HG03103 (cell line): Measurements from ENCODE around the gene NREP.

Experiments
- ATAC-seq: cut with Tn5 transposase; IDR thresholded peaks from one replicate; pipeline ENCODE4 v1.9.1; 2021; ENCODE audit warnings: low read depth; ENCODE audit not compliant: unreplicated experiment

NREP gene

GRCh38 chr5:111765613-111766571, 8.9 kb upstream of the NREP start:
- ATAC-seq: no peak

DNA sequence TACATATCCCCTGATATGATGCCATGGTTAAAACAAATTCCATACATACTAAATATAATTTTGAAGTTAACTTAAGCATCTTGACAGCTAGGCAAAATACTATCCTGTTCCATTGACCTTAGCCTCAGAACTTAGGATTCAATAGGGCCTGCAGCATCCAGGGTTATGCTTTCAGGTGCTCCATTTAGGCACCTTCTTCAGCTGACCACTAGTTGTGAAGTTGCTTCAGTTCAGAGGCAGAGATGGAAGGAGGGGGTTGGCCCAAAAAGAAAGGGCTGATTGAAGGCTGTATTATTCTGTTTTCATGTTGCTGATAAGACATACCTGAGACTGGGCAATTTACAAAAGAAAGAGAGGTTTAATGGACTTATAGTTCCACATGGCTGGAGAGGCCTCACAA, 7.0 kb upstream of the NREP start:
- ATAC-seq: no peak

DNA sequence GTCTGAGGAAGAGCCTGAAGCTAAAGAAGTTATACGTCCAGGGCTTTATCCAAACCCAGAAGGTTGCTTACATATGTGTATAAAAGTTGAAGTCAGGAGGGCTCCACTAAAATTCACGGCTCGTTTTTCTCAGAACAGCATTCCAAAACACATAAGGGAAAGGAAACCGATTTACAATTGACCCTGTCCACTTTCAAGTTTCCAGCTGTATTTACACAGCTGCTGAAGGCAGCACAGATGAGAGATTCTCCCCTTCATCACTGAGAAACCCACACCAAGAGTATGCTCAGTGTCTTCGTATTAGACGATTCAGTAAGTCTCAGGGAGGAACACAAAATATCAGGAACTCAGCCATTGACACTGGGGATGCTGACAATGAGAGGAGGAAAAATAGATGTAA, 5.9 kb upstream of the NREP start:
- no peak for ATAC-seq

GRCh38 chr5:111758284-111758628, 1.3 kb upstream of the NREP start:
- ATAC-seq: no peak

DNA sequence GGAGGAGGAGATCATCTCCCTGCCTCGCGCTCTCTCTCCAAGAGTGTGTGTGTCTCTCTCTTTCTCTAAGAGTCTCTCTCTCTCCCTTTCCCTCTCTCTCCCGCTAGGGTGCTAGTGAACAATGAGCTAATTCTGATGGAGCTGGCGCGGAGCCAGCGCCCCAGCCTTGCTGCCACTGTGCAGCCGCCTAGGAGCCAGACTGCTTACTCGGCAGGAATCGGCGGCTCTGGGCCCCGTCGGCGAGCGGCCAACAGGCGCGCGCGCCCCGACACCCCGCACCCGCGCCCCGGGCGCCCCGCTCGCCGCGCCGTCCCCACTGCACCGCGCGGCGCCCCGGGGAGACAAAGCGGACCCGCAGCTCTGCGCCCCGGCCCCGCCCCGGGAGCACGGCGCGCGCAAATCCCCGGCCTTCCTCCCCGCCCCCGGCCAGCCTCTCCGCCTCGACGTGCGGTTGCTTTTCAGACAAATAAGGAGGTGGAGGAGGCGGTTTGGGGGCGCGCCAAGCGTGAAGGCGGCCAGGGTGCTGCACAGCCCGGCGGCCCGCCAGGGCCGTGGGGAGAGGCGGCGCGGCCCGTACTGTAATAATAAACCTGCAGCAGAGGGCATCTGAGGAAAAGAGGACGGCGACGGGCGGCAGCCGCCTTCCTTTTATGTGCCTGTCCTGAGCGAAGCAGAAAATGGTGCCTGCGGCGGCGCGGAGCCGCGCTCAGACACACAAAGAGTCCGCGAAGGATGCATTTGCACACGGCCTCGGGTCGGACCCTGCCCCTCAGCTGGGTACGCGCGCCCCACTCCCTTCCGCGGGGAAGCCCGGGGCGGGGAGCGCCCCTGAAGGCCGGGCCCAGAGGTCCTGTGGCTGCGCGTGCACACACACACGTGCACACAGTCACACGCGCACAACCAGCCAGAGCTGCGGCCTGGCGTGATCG, 625 bp upstream of the NREP start:
- ATAC-seq: peak; percentile 68

DNA sequence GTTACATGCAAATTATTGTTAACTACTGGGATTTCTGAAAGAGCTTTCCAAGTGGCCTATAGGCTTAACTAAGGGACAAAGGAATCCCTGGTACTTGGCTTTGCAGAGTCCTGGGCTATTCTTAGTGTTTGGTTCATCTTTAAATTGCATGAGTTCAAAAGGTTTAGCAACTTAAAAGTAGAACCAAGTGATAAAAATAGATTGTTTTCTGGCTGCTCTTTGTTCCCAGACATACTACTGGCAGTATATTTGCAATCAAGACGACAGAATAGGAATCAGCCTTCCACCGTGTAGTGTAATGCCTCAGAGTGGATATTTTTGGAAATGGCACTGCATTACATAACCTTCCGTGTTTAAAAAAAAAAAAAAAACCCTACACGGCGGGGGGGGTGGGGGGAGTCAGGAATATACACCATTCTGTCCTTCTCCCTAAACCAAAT, 1.0 kb downstream of the NREP start:
- no peak for ATAC-seq

GRCh38 chr5:111755345-111755941, 1.6 kb downstream of the NREP start:
- ATAC-seq: no peak

DNA sequence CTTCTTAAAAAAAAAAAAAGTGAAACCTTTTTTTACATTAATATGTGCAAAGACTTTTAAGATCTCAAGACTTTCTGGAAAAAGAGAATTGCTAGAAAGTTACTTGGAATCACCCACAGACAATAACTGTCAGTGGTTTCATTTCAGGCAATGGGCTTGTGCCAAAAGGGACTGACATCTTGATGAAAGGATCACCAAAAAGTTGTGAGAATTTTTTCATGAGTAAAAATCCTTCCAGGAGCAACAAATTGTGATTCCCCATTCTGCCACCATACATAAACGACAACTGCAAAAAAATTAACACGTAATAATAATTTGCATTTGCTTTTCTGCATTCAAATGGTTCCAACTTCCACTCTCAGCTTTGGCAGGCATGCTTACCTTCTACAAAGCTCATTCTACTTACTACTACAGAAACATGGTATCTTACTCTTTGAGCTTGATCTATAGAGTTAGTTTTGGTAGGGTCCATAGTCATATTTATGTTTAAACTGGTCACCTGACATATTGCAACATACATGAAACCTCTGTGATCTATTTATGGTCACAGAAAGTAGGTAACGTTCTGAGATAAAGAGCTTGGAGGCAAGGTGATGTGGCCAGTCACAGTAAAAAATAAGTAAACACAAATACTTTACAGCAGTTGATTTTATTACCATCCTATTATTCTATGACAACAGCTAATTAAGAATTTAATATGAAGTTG, 3.0 kb downstream of the NREP start:
- ATAC-seq: no peak

- ATAC-seq: no peak
Measured at GRCh38 chr5:111752426-111752965, 4.5 kb downstream of the NREP start.

DNA sequence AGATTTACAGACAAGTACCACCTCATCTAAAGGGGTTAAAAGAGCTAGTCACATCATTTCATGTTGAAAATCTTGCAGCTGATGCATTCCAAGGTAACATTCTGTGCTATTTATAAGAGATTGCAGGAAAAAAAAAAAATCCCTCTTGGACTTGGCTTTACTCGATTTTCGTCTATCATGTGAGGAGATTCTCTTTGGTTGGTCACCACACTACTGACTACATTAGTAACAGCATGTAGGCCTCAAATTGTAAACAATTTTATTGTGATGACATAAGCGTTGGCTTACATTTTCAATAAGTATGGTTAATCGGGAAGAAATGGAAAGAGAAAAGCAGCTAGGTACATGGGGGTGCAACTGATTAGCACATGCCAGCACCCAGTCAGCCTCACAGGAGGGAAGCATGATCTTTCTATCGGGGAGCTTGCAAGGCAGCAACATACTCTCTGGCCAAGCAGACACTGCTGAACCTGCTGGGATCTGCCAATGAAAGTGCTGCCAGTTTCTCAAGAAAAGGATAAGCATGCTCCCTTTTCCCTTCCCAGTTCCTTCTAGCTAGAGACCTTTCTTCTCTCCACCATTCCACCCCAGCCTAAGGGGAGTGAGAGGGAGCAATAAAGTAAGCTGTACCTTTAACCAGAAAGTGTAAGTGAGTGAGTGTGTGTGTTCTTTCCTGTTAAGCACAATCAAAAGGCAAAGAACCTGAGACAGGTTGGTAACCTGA, 7.5 kb downstream of the NREP start:
- ATAC-seq: no peak

- ATAC-seq: no peak
Measured at GRCh38 chr5:111748304-111748763, 8.7 kb downstream of the NREP start.

DNA sequence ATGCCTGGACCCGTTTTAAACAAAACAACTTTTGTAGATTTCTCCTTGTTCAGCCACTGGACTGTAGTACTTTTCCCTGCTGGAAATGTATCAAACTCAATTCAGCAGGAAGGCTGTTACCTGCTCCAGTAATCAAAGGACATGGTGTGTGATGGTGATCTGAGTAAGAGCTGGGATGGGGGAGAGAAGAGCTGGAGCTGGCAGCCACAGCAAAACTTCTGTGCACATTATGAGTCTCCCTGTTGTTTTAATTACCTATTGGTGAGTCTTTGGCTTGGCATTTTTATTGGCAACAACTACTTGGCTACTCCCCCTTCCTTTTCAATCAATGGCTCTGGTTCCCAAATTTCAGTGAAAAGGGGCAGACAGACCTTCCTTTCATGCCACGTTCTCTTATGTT, 9.7 kb downstream of the NREP start:
- ATAC-seq: no peak

- no peak for ATAC-seq
Measured at GRCh38 chr5:111746791-111747190, 10.2 kb downstream of the NREP start.

- no peak for ATAC-seq
Measured at GRCh38 chr5:111745075-111745739, 11.8 kb downstream of the NREP start.

- no peak for ATAC-seq
Measured at GRCh38 chr5:111744455-111744854, 12.5 kb downstream of the NREP start.

GRCh38 chr5:111743988-111744387, 13.0 kb downstream of the NREP start:
- ATAC-seq: no peak

DNA sequence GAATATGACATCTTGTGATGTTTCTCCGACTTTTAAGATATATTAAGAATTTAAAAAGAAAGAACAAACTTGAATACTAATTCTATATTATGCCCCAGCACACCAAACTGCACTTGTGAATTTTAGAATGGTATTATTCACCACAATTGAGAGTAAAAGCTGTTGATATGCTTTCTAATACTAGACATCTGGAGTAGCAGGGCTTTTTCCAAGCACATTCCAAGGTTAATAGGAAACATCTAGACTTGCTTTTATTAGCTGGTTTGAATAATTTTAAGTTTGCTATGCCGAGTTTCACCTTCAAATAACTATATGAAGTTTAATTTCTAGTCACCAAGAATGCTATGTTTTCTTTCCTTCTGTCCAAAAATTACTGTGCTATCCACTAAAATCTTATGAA, 13.5 kb downstream of the NREP start:
- no peak for ATAC-seq

DNA sequence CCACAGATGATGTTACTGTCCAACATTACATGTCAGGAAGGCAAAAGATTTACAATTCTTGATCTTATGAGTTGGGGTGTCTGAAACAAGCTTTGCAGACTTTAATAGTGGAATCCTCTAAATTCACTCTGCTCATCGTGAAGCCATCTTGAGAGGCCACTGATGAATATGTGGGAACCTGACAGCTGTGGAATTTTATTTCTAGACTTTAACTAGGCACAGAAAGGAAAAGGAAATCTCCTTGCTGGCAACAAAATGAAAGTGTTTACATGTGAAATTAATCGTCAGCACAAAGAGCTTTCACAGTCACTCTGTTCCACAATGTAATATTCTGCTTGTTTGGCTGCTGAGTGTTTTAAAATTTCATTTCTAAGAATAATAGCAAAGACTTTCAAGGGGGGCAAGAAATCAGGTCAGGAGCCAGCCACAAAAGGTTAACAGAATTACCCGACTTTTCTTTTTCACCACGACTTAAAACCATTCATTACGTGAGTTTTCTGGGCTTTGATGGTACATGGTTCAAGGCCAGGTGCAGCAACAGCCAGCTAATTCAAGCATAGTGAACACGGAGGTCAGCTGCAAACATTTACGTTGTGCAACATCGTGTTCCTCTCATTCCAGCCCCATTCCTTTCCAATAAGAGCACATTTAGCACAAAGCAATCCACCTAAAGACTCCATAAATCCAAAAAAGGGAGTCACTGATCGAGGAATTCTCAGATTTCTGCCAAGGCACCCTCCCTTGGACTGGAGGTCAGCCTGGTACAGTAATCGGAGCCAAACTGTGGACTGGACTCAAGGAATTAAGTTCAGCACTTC, 14.6 kb downstream of the NREP start:
- no peak for ATAC-seq
